ENCODE results near the gene TBP.
"Not testable (repeated sequence)": the region's sequence is repeated elsewhere in the genome, so short reads cannot be mapped to it uniquely, and the experiment has no call there.

The TBP gene

GRCh38 chr6:170612256-170612804 is 58.2 kb downstream of the TBP start:
- not testable (repeated sequence) for DNase-seq

GRCh38 chr6:170616020-170616554 is 61.9 kb downstream of the TBP start:
- DNase-seq: not testable (repeated sequence)
